ES-I3 (cell line): ENCODE results near the gene OPRL1.
A peak's percentile ranks its signal among the peaks of the same experiment; 100 is the strongest.

ENCODE experiments used
- H3K36me3 ChIP-seq: 2 replicates; pipeline ENCODE4 v1.6.1; 2013; ENCODE audit warnings: mild to moderate bottlenecking, low read length, control low read depth, moderate library complexity; ENCODE audit not compliant: insufficient read depth
- H3K4me1 ChIP-seq: 2 replicates; pipeline ENCODE4 v1.6.1; 2013; ENCODE audit warnings: mild to moderate bottlenecking, control low read depth, low read length; ENCODE audit not compliant: insufficient read depth
- H3K9ac ChIP-seq: 2 replicates; pipeline ENCODE4 v1.6.1; 2013; ENCODE audit warnings: low read depth, mild to moderate bottlenecking, low read length, moderate library complexity
- H3K9me3 ChIP-seq: 2 replicates; pipeline ENCODE4 v1.6.1; 2013; ENCODE audit warnings: mild to moderate bottlenecking, low read length, moderate library complexity; ENCODE audit not compliant: control insufficient read depth, insufficient read depth

OPRL1 gene

DNA sequence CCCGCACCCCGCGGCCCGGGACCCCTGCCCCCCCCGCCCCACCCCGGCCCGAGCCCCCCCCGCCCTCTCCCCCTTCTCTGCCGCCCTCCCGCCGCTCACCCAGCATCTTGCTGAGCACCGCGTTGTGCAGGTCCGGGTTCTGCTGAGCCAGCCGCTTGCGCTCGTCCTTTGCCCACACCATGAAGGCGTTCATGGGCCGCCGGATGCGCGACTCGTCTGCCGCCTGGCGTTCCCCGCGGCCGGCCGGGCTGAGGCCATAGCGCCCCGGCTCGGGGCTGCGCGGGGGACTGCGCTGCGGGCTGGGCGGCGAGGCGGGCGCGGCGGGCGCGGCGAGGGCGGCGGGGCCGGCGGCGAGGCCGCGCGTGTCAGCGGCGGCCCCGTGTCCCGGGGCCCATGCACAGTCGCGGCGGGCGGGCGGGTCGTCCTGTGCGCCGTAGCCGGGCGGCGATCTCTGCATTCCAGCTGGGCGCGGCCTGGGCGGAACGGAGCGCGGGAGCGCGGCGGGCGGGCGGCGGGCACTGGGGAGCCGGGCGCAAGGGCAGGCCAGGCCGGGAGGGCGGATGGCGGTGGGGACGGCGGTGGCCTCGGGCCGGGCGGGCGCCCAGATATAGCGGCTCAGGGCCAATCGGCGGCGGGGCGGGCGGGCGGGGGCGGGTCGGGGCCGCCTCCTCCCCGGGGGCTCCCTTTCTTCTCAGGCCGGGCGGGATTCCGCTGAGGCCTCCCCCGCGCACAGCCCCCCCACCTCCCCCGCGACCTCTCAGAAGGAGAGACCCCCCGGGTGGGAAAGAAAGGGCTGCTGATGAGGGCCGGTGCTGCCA lies 30.6 kb upstream of the OPRL1 start, which contains the start of gene SOX18:
Gene SOX18 (minus strand): TSS at position 580 of the 818 bp plus-strand sequence. CDS start 123 bp downstream, at position 457.
- H3K4me1 ChIP-seq, result peaks cover 25% of the 10 kb centered on the region; the same call in 1 of the 2 replicates
- no peaks in the 10 kb centered on the region for H3K9me3 ChIP-seq
- H3K9ac ChIP-seq, result peak within 1 kb of the TSS; percentile 37
- H3K36me3 ChIP-seq, result no peaks in the 10 kb centered on the region

- H3K9ac ChIP-seq, result no peak overlapping the region; the same call in 1 of the 2 replicates
These were observed 30.0 kb upstream of the OPRL1 start for GRCh38 chr20:64049878-64050260.

DNA sequence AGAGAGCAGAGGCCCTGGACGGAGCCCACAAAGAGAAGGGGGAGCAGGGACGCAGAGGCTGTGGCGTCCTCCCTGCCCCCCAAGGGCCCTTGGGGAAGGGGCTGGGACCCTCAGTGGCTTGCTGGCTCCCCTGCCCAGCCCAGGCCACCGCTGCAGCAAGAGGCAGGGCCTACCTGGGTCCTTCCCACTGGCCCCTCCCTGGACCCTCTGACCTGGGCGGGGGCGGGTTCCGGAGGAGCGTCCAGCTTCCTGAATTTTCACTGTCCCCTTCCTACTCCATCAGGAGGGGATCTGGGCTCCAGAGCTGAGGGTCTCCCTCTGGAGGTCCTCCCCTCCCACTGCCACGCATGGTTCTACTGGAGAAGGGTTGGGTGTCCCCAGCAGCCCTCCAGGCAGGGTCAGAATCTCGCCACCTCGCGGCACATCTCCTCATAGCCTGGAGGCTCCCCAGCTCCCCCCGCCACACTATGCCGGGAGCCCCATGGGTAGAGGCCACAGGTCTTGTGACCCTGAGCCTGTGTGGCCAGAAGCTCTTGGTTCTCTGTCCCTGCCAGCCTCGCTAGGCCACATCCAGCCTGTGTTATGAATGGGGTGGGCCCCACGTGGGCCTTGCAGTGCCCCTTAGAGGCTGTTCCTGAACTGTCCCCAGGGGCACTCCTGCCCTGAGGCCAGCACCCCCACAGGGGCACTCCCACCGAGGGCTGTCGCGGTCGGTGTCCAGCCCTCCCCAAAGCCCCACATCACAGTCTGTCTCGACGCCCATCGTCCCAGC lies 29.4 kb upstream of the OPRL1 start:
- H3K4me1 ChIP-seq, result peaks cover 16% of the 10 kb centered on the region; the same call in 1 of the 2 replicates

More at GRCh38 chr20:64049878-64050260, 30.0 kb upstream of the OPRL1 start:
- Histone ChIP-seq H3K4me1 (peaks cover 22% of the 10 kb centered on the region; the same call in 1 of the 2 replicates), H3K9me3 (no peaks in the 10 kb centered on the region), H3K36me3 (no peaks in the 10 kb centered on the region)

DNA sequence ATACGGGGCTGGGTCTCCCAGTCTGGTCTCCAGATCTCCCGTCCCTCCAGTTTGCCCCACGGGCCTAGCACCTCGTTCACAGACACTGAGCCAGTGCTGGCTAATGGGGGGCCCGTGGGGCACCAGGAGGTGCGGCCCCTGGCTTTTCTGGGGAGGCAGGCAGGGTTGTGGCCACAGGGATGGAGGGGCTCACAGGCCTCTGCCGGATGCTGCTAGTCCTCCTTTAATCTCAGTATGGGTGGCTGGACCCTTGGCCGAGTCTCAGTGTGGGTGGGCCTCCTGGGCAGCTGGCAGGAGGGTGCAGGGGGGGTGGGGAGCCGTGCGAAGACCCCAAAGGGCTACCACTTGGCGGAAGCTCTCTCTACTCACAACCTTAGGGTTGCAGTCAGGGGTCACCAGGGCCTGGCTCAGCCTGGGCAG lies 28.8 kb upstream of the OPRL1 start:
- Histone ChIP-seq H3K36me3 (no peaks in the 10 kb centered on the region), H3K9ac (no peak overlapping the region), H3K4me1 (peaks cover 12% of the 10 kb centered on the region; the same call in 1 of the 2 replicates)

More for the DNA sequence above, 29.4 kb upstream of the OPRL1 start:
- Histone ChIP-seq H3K36me3 (no peaks in the 10 kb centered on the region), H3K9ac (no peak overlapping the region), H3K9me3 (no peaks in the 10 kb centered on the region)

GRCh38 chr20:64051561-64052325 lies 28.1 kb upstream of the OPRL1 start:
- H3K36me3 ChIP-seq, result no peaks in the 10 kb centered on the region
- no peak overlapping the region for H3K9ac ChIP-seq
- peaks cover 12% of the 10 kb centered on the region; the same call in 1 of the 2 replicates for H3K4me1 ChIP-seq
- no peaks in the 10 kb centered on the region for H3K9me3 ChIP-seq

More for the DNA sequence above, 28.8 kb upstream of the OPRL1 start:
- no peaks in the 10 kb centered on the region for H3K9me3 ChIP-seq

DNA sequence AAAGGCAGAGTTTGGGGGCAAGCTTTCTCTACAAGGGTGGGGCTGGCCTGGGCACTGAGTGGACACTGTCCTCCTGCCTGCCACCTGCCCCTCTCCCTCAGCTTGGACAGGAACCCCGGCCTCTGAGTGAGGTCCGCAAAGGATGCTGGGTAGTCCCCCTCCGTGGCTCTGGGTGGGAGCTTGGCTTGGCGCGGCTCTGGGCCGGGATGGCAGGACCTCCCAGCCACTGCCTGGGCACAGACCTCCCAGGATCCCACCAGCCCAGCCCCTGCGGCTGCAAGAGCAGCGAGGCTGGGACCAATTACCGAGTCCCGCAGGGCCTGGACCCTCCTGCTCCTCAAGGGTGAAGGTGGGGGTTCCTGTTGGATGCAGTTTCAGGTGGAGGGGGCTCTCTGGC lies 27.6 kb upstream of the OPRL1 start:
- Histone ChIP-seq H3K9ac (no peak overlapping the region), H3K4me1 (peaks cover 16% of the 10 kb centered on the region; the same call in 1 of the 2 replicates), H3K9me3 (no peaks in the 10 kb centered on the region), H3K36me3 (no peaks in the 10 kb centered on the region)

DNA sequence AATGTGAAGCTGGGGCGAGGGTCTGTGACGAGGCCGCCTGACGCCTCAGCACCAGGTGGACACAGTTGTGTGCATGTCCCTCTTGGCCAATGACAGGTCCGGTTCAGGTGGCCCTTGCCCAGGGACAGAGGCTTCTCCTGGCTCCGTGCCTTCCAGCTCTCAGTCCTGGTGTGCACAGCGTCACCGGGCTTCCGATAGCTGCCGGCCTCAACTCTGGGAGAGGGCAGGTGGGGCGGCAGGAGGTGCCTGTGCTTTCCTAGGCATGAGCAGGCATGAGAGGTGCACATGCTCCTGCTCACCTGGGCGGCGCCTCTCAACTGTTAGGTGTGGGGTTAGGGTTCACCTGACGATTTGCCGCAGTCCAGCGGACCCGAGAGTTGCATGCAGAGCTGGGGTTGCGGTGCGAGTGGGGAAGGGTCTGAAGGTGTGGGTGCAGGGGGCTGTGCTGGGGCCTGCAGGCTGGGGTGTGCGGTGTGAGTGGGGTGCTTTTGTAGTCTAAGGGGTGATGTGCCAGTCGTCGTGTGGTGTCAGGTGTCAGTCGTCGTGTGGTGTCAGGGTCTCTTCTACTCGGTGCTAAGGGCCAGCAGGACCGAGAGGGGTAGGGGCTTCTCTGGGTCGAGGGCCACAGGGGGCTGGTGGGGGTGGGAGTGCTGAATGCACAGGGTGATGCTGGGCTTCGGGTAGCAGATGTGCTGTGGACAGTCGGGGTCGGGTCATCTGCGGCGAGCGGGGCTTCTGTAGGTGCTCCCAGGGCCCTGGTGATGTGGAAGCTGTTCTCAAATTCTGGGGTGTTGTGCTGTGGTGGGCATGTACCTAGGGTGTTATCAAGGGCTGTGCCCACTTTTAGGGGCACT lies 26.7 kb upstream of the OPRL1 start:
- no peaks in the 10 kb centered on the region for H3K36me3 ChIP-seq
- H3K4me1 ChIP-seq, result peaks cover 19% of the 10 kb centered on the region; the same call in 1 of the 2 replicates
- no peak overlapping the region for H3K9ac ChIP-seq
- no peaks in the 10 kb centered on the region for H3K9me3 ChIP-seq

GRCh38 chr20:64053841-64054661 lies 25.8 kb upstream of the OPRL1 start:
- Histone ChIP-seq H3K9me3 (no peaks in the 10 kb centered on the region), H3K36me3 (no peaks in the 10 kb centered on the region)

GRCh38 chr20:64055396-64055892 lies 24.4 kb upstream of the OPRL1 start:
- H3K9me3 ChIP-seq, result no peaks in the 10 kb centered on the region
- H3K36me3 ChIP-seq, result no peaks in the 10 kb centered on the region
- no peak overlapping the region for H3K9ac ChIP-seq
- H3K4me1 ChIP-seq, result peaks cover 15% of the 10 kb centered on the region; the same call in 1 of the 2 replicates

More at GRCh38 chr20:64053841-64054661, 25.8 kb upstream of the OPRL1 start:
- no peak overlapping the region for H3K9ac ChIP-seq
- peaks cover 19% of the 10 kb centered on the region; the same call in 1 of the 2 replicates for H3K4me1 ChIP-seq

- no peaks in the 10 kb centered on the region for H3K9me3 ChIP-seq
- no peaks in the 10 kb centered on the region for H3K36me3 ChIP-seq
- H3K4me1 ChIP-seq, result peaks cover 15% of the 10 kb centered on the region; the same call in 1 of the 2 replicates
- H3K9ac ChIP-seq, result no peak overlapping the region
These were observed 23.8 kb upstream of the OPRL1 start for GRCh38 chr20:64055893-64056638.

GRCh38 chr20:64056639-64056888 lies 23.3 kb upstream of the OPRL1 start:
- no peak overlapping the region for H3K9ac ChIP-seq

More at GRCh38 chr20:64056639-64056888, 23.3 kb upstream of the OPRL1 start:
- H3K9me3 ChIP-seq, result no peaks in the 10 kb centered on the region
- H3K4me1 ChIP-seq, result peaks cover 15% of the 10 kb centered on the region; the same call in 1 of the 2 replicates
- H3K36me3 ChIP-seq, result no peaks in the 10 kb centered on the region
